GM18526 (cell line): Measurements from ENCODE around the gene POLN.

Experiments
- POLR2A ChIP-seq: IDR thresholded peaks from 3 replicates; pipeline ENCODE4 v1.6.1; 2011; ENCODE audit not compliant: insufficient read length; ENCODE audit errors: extremely low read depth

POLN gene

DNA sequence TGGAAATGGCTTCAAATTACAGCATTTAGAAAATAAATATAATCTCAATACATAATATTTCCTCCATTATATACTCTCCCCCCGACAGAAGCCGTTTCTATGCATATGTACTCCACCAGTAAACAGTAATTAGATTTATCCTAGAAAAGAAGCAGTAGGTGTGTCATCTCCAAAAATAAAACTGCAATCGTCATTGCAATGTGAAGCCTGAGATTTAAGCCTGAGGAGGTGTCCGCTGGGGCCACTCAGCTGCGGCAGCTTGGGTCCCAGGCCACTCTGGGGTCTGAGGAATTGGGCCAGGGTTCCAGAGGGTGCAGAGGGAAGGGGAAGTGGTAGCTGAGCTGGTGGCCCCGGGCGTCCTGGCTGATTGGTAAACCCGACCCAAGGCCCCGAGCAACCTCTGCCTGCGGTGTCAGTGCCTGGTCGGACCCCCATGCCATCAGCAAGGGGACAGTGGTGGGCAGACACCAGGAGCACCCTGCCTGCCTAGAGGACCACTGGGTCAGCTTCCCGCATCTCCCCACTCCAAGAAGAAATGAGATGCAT is 27.8 kb upstream of the POLN start:
- TF ChIP-seq POLR2A: no peak

DNA sequence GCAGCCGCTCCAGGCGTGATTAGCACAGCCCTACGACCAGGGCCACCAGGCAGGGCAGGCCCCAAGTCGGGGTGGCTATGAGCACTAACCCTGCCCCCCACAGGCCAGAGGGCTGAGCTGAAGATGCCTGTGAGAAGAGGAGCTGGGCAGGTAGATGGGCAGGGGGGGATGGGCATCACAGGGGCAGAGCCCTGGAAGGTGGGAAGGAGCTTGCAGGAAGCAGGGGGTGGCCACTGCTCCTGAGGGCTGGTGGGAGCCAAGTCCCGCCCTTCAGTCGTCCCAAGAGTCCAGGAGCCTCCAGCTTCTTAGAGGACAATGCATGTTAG is 27.2 kb upstream of the POLN start:
- no peak for TF ChIP-seq POLR2A

DNA sequence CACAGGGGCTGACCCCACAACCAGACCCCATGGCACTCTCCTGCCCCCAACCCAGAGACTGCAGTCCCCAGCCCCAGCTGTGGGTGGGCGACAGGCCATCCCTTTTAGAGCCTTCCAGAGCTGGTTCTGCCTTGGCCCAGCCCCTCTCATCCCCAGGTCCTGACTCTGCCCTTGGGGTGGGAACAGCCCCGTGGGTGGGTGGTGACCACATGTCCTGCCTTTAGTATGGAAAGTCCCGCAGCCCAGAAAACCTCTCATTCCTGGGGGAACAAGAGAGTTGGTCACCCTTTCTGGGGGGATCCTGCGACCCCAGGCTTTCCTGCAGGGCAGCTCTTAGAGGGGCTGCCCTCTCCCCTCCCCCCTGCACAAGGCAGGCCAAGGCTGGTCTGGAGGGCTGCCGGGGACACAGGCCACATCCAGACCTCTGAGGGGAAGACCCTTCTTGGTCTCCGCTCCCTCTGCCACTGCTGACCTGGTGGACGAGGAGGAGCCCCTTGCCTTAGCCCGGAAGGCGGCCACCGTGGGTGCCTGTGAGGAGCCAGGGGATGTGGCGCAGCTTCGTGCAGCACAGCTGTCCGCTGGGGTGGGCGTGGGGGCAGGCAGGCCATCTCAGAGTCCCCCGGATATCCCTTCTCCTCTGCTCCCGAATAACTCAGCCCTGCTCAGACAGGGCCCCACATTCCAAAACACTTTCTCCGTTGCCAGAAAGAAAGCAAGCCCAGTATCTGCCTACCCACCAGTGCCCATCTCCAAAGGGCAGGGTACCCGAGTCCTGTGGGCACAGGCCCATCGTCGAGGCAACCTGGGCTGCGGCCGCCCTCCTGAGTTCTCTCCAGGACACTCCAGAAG is 26.7 kb upstream of the POLN start:
- TF ChIP-seq POLR2A: no peak

DNA sequence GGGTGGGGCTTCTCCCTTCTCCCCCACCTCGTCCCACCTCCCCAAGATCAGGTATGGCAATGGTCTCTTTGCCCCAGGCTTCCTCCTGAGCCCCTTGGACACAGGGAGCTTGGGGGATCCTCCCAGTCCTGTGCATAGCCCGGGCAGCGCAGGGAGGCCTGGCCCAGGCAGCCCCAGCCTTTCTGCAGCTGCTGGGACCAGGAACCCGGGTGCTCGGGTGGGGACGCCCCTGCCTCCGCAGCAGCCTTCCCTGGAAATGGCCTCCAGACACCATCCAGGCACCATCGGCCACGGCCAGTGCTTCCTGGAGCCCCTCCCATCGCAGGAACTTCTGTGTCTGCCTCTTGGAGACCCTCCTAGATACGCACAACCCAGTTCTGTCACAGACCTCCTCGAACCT is 25.9 kb upstream of the POLN start:
- TF ChIP-seq POLR2A: no peak

DNA sequence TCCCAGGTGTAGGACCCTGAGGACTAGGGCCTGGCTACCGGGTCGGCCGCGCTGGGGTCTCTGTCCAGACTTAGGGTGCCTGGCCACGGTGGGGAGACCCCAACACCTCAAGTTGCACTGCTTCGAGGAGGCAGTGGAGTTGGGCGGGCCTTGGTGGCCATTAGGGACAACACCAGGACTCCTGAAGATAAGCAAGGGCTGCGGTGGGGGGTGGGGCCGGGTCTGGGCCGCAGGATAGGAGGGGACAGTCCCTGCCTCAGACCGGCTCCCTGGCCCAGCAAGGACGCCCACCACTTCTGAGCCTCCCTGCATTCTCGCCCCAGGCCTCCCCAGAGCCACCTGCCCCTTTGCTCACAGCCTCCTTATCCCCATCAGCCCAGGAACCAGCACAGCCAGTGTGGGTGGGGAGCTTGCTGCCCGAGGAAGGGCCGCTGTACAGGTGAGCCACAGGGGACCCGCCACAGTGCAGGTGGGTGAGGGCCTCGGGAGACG is 25.4 kb upstream of the POLN start:
- TF ChIP-seq POLR2A: no peak

DNA sequence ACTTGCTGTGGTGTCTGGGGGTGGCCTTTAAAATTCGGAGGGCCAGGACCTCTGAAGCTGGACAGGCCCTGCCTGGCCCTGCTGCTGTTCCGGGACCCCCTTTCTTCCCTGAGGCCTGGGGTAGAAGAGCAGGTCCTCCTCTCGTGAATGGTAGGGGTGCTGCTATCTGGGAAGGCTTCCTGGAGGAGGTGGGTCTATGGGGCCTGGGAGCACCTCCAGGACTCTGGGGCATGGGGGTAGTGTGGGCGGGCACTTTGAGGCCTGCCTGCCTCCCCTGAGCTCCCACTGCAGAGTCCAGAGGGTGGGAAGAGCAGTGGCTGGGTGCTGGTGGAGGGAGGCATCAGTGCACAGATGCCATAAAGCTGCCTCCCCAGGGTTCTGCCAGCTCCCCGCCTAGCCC is 24.9 kb upstream of the POLN start:
- TF ChIP-seq POLR2A: no peak

DNA sequence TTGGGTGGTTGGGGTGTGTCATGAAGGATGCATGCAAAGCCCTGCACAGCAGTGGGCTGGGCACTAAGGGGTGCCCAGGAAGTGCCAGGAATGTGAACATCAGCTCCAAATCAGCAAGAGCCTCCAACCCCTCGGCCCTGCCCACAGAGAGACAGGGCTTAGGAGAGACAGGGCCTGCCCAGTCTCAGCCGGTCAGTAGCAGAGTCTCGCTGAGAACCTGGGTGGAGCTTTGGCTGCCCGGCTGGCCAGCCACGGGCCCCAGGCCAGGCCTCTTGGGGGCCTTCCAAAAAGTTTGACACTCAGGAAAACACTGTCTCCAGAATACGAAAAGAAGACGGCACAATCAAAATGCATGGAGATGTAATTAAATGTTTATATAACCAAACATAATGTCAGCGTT is 24.3 kb upstream of the POLN start:
- TF ChIP-seq POLR2A: no peak

DNA sequence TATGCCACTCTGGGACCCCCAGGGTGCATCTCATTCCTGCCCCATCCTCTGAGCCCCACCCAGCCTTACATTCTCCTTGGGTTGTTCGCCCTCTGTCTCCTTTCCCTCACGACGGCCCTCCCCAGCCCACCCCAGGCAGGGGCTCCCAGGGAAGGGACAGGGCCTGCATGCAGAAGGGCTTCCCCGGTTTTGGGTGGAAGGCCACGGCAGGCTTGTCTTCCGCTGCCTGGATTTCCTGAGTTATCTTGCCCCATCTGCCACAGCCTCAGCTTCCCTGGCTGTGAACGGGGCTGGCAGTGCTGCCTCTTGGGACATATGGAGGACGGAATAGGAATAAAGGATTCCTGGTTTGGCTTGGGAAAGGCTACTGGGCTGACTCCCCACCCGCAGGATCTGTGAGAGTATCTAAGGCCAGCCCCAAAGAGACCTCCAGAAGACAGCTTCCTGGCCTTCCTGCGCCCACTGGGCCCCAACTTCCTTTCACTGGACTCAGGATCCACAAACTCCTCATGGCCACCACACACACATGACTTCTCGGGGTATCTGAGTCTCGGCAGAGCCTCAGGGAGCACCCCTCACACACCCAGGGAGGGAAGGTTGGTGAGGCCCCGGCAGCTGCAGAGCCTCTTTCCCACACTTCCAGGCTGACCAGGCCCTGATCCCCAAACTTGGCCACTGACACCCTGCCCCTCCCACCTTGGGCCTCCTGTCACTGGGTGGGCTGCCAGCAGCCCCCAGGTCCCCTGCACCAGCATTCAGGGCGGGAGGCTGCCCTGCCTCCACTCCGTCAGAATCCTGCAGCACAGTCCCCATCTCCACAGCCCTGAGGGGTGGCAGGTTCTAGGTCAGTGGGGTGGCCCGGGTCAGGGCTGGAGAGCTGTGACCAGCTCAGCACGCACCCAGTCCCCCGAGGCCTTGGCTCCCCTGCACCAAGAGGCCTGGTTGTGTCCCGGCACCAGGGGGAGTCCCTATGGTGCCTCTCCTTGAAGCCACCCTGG is 23.5 kb upstream of the POLN start:
- TF ChIP-seq POLR2A: no peak

DNA sequence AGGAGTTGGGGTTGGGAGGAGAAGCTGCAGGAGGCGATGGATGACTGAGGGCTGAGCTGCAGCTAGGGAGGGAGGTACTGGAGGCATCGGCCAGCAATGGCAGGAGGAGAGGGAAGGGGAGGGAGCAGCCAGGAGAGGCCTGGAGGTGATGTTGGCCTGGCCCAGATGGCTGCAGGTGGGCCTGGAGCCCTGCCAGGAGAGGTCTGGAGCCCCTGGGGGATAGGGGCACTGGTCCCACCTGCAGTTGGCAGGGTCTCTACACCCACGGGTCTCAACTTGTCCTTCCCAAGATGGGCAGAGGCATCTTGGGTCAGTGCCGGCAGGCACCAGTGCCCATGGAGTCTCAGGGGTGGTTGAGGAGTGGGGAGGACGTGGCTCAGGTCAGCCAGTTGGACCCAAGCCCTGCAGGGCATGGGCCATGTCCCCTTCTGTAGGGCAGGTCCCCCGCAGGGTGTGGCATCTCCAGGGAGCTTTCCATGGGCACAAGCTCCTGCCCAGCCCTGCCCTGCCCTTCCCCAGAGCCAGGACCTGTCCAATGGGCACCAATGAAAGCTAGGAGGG is 22.6 kb upstream of the POLN start:
- TF ChIP-seq POLR2A: no peak

DNA sequence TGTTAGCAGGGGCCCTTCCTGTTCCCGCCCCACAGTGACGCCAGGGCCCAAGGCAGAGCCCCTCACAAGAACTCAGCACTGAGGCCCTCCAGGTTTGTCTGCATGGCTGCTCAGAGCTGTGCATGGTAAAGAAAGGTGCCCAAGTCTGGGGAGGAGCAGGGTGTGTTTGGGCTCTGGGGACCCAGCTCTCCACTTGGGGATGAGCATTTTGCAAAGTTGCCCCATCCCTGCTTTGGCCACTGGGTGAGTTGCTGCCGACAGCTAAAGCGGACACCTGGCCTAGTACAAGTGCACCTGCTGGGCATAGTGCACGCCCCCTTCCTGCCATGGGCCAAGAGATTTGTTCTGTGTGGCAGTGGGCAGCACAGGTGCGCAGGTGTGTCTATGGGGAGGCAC is 22.0 kb upstream of the POLN start:
- TF ChIP-seq POLR2A: no peak

DNA sequence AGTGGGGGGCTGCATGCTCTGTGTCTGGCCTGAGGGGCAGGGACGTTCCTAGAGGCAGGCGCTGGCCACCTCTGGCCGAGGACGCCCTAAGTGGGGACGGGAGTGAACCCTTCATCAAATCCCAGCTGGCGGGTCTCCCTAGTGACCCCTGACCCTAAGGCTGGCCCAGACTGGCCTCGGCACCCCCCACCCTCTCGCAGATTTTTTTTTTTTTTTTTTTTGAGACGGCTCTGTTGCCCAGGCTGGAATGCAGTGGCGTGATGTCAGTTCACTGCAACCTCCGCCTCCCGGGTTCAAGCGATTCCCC is 21.0 kb upstream of the POLN start:
- no peak for TF ChIP-seq POLR2A

DNA sequence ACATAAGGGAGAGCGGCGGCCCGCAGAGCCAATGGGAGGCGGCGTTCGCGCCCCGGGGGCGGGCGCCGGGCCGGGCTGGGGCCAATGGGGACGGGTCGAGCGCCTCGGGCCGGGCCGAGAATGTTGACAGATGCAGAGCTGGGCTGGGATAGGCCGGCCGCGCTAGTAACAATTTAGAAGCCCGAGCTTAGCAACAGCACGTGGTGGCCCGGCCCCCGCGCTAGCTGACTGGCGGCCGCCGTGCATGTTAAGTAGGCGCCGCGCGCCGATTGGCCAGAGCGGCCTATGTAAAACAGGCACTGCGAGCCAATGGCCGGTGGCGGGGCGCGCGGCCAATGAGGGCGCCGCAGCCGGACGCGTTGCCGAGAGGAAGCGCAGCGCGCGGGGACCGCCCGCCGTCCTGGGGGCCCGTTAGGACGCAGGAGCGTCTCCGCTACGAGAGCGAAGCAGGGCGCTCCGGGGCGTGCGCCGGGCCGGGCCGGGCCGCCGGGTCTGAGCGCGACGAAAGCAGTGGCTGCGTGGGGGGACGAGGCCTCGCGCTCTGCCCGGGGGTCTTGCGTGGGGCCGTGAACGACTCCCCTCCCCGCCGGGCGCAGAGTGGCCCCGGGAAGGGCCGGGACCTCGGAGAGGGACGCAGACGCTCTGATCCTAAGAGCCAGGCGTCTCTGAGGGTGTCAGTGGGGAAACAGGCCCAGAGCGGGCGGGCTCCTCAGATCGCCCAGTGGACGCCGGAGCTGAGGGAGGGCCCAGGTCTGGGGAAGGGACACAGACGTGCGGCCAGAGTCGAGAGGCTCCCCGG is 20.4 kb upstream of the POLN start:
- TF ChIP-seq POLR2A: peak; percentile 90

DNA sequence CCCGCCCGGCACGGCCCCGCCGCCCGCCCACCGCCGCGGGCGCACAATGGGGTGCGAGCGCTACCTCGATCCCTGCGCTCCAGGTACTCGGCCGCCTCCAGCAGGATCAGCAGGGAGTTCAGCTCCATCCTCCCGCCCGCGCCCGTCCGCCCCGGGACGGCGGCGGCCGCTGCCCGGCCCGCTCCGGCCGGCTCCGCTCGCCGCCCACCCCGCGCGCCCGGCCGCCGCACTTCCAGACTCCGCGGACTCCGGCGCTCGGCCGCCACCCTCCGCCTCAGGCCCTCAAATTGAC is 19.9 kb upstream of the POLN start, which contains the start of gene MXD4:
MXD4 (minus strand) TSS at position 257 of the 292 bp plus-strand sequence; CDS start at position 128, 129 bp downstream.
- TF ChIP-seq POLR2A: no peak

DNA sequence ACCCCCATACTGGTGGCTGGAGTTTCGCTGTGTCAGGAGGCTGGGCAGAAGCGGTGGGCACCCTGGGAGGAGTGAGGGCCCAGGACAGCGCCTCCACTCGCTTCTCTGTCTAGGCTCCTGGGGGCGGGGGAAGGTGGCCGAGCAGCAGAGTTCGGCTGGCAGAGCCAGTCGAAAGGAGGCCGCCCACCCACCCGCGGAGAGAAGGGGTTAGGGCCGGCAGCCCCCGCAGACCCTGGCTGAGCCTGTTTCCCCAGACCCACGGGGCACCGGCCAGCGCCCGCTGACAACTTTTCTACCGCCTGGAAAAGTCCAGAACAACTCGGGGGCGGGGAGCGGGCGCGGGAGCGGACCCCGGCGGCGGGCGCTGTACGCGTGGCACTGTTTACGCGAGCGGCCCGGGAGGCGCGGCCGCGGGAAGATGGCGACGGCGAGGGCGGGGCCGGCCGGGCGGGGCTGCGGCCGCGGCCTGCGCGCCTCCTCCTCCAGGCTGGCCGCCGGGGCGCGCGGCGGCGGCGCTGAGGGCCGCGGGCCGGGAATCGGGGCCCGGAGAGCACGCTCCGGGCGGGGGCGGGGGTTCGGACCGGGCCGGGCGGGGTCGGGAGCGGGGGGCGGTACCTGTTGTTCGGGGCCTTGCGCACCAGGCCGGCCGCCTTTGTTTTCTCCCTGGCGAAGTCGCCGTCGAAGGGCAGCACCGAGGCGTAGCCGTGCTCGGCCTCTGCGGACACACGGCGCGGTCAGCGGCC is 19.4 kb upstream of the POLN start:
- TF ChIP-seq POLR2A: peak; percentile 19
